HCT116 (cell line): ENCODE data around the gene SMARCB1. TPM values are rescaled to one million over a fixed set of nuclear protein-coding genes. Genes with fewer than 3 reads are reported as not detected.

Experiments used
- ATAC-seq: fragments of 200-7000 bp; cut with Tn5 transposase; 2 replicates; pipeline ENCODE4 v1.9.1; 2020; ENCODE audit warnings: mild to moderate bottlenecking, moderate library complexity
- BruUV-seq: library from RNA; stranded (reverse); fragments of 400-500 nt; replicated peaks from 2 replicates; lab custom pipeline; 2021; lab: Mats Ljungman, UMichigan
- CTCF ChIA-PET: fragments of 300-600 bp; sonication (Branson Sonifier 250); formaldehyde crosslinking; loops from one replicate; lab custom pipeline; 2021; ENCODE audit warnings: antibody characterized with exemption; lab: Charles Lee
- POLR2A ChIA-PET: fragments of 300-600, 350-600 bp; sonication (Branson Sonifier 250); formaldehyde crosslinking; loops from one replicate; lab custom pipeline; 2021; ENCODE audit warnings: antibody characterized with exemption; lab: Charles Lee
- RAD21 ChIA-PET, 2 experiments: fragments of 300-600 bp; sonication (Branson Sonifier 250); formaldehyde crosslinking; loops; one replicate each; lab custom pipeline; 2023; ENCODE audit warnings: low total read pairs in 2 of 2; ENCODE audit not compliant: uncharacterized antibody in 2 of 2, unreplicated experiment in 2 of 2, low non-redundant PET in 1 of 2; lab: Charles Lee
- DNase-seq: peaks from one replicate; pipeline ENCODE4 v3.0.0-alpha.2; 2010; ENCODE audit warnings: low read depth, low spot score
- H2AFZ ChIP-seq: fragments of 200-600 bp; shearing (Covaris generic), sonication (generic); 2 replicates; pipeline ENCODE4 v1.6.1; 2017; ENCODE audit warnings: low read depth, mixed run types, mixed read lengths, antibody characterized with exemption, low read length; ENCODE audit not compliant: poor library complexity, severe bottlenecking
- H3K27ac ChIP-seq: 2 replicates; pipeline ENCODE4 v1.5.1; 2012; ENCODE audit warnings: low read depth, low read length
- H3K27me3 ChIP-seq: fragments of 200-600 bp; sonication (generic); 2 replicates; pipeline ENCODE4 v1.6.1; 2016; ENCODE audit warnings: mixed run types, low read length, mixed read lengths; ENCODE audit not compliant: insufficient read depth
- H3K36me3 ChIP-seq, 2 experiments: fragments of 200-500 bp in 1 of 2; fragments of 200-600 bp in 1 of 2; sonication (Bioruptor generic) in 1 of 2; sonication (generic) in 1 of 2; 2 replicates each; pipeline versions ENCODE4 v1.5.1 to v1.6.1; 2014 to 2016; ENCODE audit warnings: low read length in 2 of 2, inconsistent platforms in 1 of 2, mixed read lengths in 1 of 2, mixed run types in 1 of 2; ENCODE audit not compliant: insufficient read depth in 2 of 2, control insufficient read depth in 1 of 2
- H3K4me1 ChIP-seq, 2 experiments: fragments of 200-600 bp in 1 of 2; sonication (generic) in 1 of 2; 2 replicates each; pipeline versions ENCODE4 v1.5.1 to v1.6.1; 2012 to 2017; ENCODE audit warnings: low read length in 2 of 2, inconsistent platforms in 1 of 2, mild to moderate bottlenecking in 1 of 2, mixed read lengths in 1 of 2, mixed run types in 1 of 2, moderate library complexity in 1 of 2; ENCODE audit not compliant: insufficient read depth in 2 of 2, control insufficient read depth in 1 of 2
- H3K4me2 ChIP-seq: fragments of 200-600 bp; sonication (generic); 2 replicates; pipeline ENCODE4 v1.6.1; 2017; ENCODE audit warnings: mixed run types, low read length, mixed read lengths
- H3K4me3 ChIP-seq, 2 experiments: fragments of 200-600 bp in 1 of 2; sonication (generic) in 1 of 2; replicated peaks in 1 of 2; 2 replicates each; pipeline ENCODE4 v1.5.1; 2011 to 2016; ENCODE audit warnings: low read length in 2 of 2, control low read depth in 1 of 2, low read depth in 1 of 2, mild to moderate bottlenecking in 1 of 2, mixed read lengths in 1 of 2, mixed run types in 1 of 2
- H3K79me2 ChIP-seq: fragments of 200-600 bp; sonication (generic); 2 replicates; pipeline ENCODE4 v1.6.1; 2017; ENCODE audit warnings: mild to moderate bottlenecking, mixed run types, low read length, moderate library complexity, mixed read lengths; ENCODE audit not compliant: insufficient read depth
- H3K9ac ChIP-seq: fragments of 200-600 bp; sonication (generic); 2 replicates; pipeline ENCODE4 v1.6.1; 2016; ENCODE audit warnings: low read length, mixed read lengths
- H3K9me2 ChIP-seq: fragments of 200-600 bp; sonication (generic), shearing (Covaris generic); 2 replicates; pipeline ENCODE4 v1.6.1; 2017; ENCODE audit warnings: mixed run types, mild to moderate bottlenecking, moderate library complexity; ENCODE audit not compliant: insufficient read depth
- H3K9me3 ChIP-seq, 2 experiments: fragments of 200-500 bp in 1 of 2; fragments of 200-600 bp in 1 of 2; sonication (Bioruptor generic) in 1 of 2; sonication (generic) in 1 of 2; 2 replicates each; pipeline ENCODE4 v1.6.1; 2014 to 2017; ENCODE audit warnings: low read length in 2 of 2, mixed read lengths in 2 of 2, inconsistent platforms in 1 of 2, low read depth in 1 of 2, mild to moderate bottlenecking in 1 of 2, mixed run types in 1 of 2, moderate library complexity in 1 of 2; ENCODE audit not compliant: control insufficient read depth in 1 of 2, insufficient read depth in 1 of 2
- H4K20me1 ChIP-seq: fragments of 200-600 bp; sonication (generic), shearing (Covaris generic); 2 replicates; pipeline ENCODE4 v1.6.1; 2017; ENCODE audit warnings: mixed run types, mild to moderate bottlenecking, moderate library complexity; ENCODE audit not compliant: insufficient read depth
- CBX3 ChIP-seq: IDR thresholded peaks from 2 replicates; pipeline ENCODE4 v1.6.1; 2012; ENCODE audit warnings: low read depth
- CEBPB ChIP-seq: IDR thresholded peaks from 2 replicates; pipeline ENCODE4 v1.6.1; 2012; ENCODE audit warnings: low read depth
- ELF1 ChIP-seq: IDR thresholded peaks from 2 replicates; pipeline ENCODE4 v1.6.1; 2012; ENCODE audit warnings: low read depth, borderline replicate concordance
- EZH2 ChIP-seq: fragments of 200-600 bp; sonication (generic); IDR thresholded peaks from 2 replicates; pipeline ENCODE4 v1.6.1; 2017; ENCODE audit warnings: antibody characterized with exemption, mixed run types
- EZH2phosphoT487 ChIP-seq: fragments of 200-600 bp; IDR thresholded peaks from 2 replicates; pipeline ENCODE4 v1.6.1; 2018; ENCODE audit warnings: antibody characterized with exemption, borderline replicate concordance
- POLR2A ChIP-seq: IDR thresholded peaks from 2 replicates; pipeline ENCODE4 v1.7.0; 2011; ENCODE audit warnings: borderline replicate concordance; ENCODE audit not compliant: insufficient read depth, insufficient read length; ENCODE audit errors: extremely low read depth
- POLR2AphosphoS5 ChIP-seq: IDR thresholded peaks from 2 replicates; pipeline ENCODE4 v1.6.1; 2011; ENCODE audit warnings: mild to moderate bottlenecking, low read depth, low read length, moderate library complexity
- RAD21 ChIP-seq: IDR thresholded peaks from 2 replicates; pipeline ENCODE4 v1.6.1; 2012; ENCODE audit warnings: low read depth, mild to moderate bottlenecking
- SIN3A ChIP-seq: IDR thresholded peaks from 2 replicates; pipeline ENCODE4 v1.6.1; 2012; ENCODE audit warnings: low read depth
- SRF ChIP-seq: IDR thresholded peaks from 2 replicates; pipeline ENCODE4 v1.6.1; 2012; ENCODE audit warnings: low read depth
- ZFX ChIP-seq: fragments of 450-650 bp; IDR thresholded peaks from 2 replicates; pipeline ENCODE4 v1.6.1; 2017
- intact Hi-C: fragments of 100-400 bp; cut with micrococcal nuclease; formaldehyde crosslinking; loops from 2 replicates; pipeline ENCODE4 v1.10.0; 2022
- total RNA-seq: library from RNA; stranded (reverse); gene quantifications from one replicate; pipeline ENCODE4 v1.2.1, GENCODE V29; 2021; ENCODE audit not compliant: unreplicated experiment
- TF ChIP-seq, protein P1 (sequence below): IDR thresholded peaks from 2 replicates; pipeline ENCODE4 v1.6.1; 2012; ENCODE audit warnings: low read depth

SMARCB1 gene
- total RNA-seq, 1 experiment from 2014 or later, result 101 TPM

DNA sequence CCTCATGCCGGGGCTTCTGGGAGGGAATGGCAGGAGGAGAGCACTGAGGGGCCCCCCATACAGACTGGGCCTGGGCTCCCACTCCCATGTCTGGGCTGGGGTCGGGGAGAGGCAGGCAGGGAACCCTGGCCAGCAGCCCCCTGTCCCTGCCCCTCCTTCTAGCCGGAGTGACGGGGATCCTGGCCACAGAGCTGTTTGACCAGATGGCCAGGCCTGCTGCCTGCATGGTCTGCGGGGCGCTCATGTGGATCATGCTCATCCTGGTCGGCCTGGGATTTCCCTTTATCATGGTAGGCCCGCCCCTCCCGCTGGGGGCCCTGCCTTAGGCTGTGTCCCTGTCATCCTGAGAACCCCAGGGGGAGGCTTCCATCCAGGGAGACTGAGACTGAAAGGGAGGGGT lies 97.4 kb downstream of the SMARCB1 start:
- H3K9ac ChIP-seq, result no peak overlapping the region
- ChIA-PET CTCF (interaction anchor here (1.7 kb wide), 1 partner anchor 10 kb away, joined by 6 read pairs; the partner anchor contains the start of gene MIF), RAD21 (no interaction called here), POLR2A (no interaction called here)
- H3K79me2 ChIP-seq, result no peaks in the 10 kb centered on the region
- H3K9me2 ChIP-seq, result no peaks in the 10 kb centered on the region
- H3K4me1 ChIP-seq, result peaks cover 10 to 17% of the 10 kb centered on the region in 2 experiments
- TF ChIP-seq SRF (no peak), ELF1 (no peak), CEBPB (no peak), POLR2A (no peak), SIN3A (no peak), CBX3 (no peak), RAD21 (no peak), EZH2phosphoT487 (no peak), POLR2AphosphoS5 (no peak), ZFX (no peak), EZH2 (no peak)
- TF ChIP-seq, protein P1, sequence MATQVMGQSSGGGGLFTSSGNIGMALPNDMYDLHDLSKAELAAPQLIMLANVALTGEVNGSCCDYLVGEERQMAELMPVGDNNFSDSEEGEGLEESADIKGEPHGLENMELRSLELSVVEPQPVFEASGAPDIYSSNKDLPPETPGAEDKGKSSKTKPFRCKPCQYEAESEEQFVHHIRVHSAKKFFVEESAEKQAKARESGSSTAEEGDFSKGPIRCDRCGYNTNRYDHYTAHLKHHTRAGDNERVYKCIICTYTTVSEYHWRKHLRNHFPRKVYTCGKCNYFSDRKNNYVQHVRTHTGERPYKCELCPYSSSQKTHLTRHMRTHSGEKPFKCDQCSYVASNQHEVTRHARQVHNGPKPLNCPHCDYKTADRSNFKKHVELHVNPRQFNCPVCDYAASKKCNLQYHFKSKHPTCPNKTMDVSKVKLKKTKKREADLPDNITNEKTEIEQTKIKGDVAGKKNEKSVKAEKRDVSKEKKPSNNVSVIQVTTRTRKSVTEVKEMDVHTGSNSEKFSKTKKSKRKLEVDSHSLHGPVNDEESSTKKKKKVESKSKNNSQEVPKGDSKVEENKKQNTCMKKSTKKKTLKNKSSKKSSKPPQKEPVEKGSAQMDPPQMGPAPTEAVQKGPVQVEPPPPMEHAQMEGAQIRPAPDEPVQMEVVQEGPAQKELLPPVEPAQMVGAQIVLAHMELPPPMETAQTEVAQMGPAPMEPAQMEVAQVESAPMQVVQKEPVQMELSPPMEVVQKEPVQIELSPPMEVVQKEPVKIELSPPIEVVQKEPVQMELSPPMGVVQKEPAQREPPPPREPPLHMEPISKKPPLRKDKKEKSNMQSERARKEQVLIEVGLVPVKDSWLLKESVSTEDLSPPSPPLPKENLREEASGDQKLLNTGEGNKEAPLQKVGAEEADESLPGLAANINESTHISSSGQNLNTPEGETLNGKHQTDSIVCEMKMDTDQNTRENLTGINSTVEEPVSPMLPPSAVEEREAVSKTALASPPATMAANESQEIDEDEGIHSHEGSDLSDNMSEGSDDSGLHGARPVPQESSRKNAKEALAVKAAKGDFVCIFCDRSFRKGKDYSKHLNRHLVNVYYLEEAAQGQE, result no peak
- H4K20me1 ChIP-seq, result no peaks in the 10 kb centered on the region
- H3K36me3 ChIP-seq, result 0 out of 4 replicates have a peak, but pooled peaks cover 0 to 3% of the 10 kb centered on the region in 2 experiments
- no peaks in the 10 kb centered on the region for H3K9me3 ChIP-seq
- DNase-seq (no peak), ATAC-seq (no peak)
- no peak overlapping the region for H3K27ac ChIP-seq
- no peaks in the 10 kb centered on the region for H3K27me3 ChIP-seq
- intact Hi-C loops, result no loop called here
- no peak overlapping the region for H3K4me2 ChIP-seq
- no peak overlapping the region for H3K4me3 ChIP-seq
- H2AFZ ChIP-seq, result no peak overlapping the region
- BruUV-seq, result no TSS peak

Other genes starting within 250 kb of the SMARCB1 start
- not detected for gene IGLL1, start 206.7 kb upstream of the SMARCB1 start, total RNA-seq
- 0.44 TPM for gene DRICH1, start 154.6 kb upstream of the SMARCB1 start, total RNA-seq
- gene RGL4, start 96.0 kb upstream of the SMARCB1 start, total RNA-seq, result not detected
- 3.2 TPM for gene ZNF70, start 35.9 kb upstream of the SMARCB1 start, total RNA-seq
- gene VPREB3, start 32.5 kb upstream of the SMARCB1 start, total RNA-seq, result 2.4 TPM
- not detected for gene C22orf15, start 24.0 kb upstream of the SMARCB1 start, total RNA-seq
- gene CHCHD10, start 19.0 kb upstream of the SMARCB1 start, total RNA-seq, result 279 TPM
- 7.4 TPM for gene MMP11, start 14.1 kb upstream of the SMARCB1 start, total RNA-seq
- gene DERL3, start 52.0 kb downstream of the SMARCB1 start, total RNA-seq, result not detected
- gene SLC2A11, start 70.9 kb downstream of the SMARCB1 start, total RNA-seq, result 17.2 TPM
- 1,511 TPM for gene MIF, start 107.4 kb downstream of the SMARCB1 start, total RNA-seq
- gene GSTT2B, start 174.2 kb downstream of the SMARCB1 start, total RNA-seq, result 14.3 TPM
- 3.4 TPM for gene DDTL, start 179.9 kb downstream of the SMARCB1 start, total RNA-seq
- gene DDT, start 187.5 kb downstream of the SMARCB1 start, total RNA-seq, result 217 TPM
- gene GSTT2, start 193.2 kb downstream of the SMARCB1 start, total RNA-seq, result 5.1 TPM
- gene GSTT4, start 218.5 kb downstream of the SMARCB1 start, total RNA-seq, result not detected
- 63.2 TPM for gene CABIN1, start 224.3 kb downstream of the SMARCB1 start, total RNA-seq